ENCODE measurements around the gene SPTBN1. TPM values are rescaled to one million over a fixed set of nuclear protein-coding genes. Genes with fewer than 3 reads are reported as not detected.

The SPTBN1 gene
- total and polyA plus RNA-seq, 9 donors: 108 to 314 (median 232) TPM

- intact Hi-C loops (cut with DNase I): no loop called here
- Histone ChIP-seq H3K27ac (peak overlapping the region in 1 of 2 donors; percentile 58), H3K27me3 (no peaks in the 10 kb centered on the region), H3K4me3 (no peak overlapping the region), H3K9me3 (no peaks in the 10 kb centered on the region), H3K36me3 (no peaks in the 10 kb centered on the region), H3K4me1 (ENCODE audit: insufficient read depth) (peaks cover 15% of the 10 kb centered on the region)
- DNase-seq: no peak
- 9 to 21% (median 13%) methylated on average over 3 of the region's 3 CpGs for WGBS, 3 donors
- TF ChIP-seq POLR2A (IDR thresholded peaks at IDR 0.05) (no peak), EP300 (IDR thresholded peaks at IDR 0.05) (no peak)
- TF ChIP-seq, protein P1, sequence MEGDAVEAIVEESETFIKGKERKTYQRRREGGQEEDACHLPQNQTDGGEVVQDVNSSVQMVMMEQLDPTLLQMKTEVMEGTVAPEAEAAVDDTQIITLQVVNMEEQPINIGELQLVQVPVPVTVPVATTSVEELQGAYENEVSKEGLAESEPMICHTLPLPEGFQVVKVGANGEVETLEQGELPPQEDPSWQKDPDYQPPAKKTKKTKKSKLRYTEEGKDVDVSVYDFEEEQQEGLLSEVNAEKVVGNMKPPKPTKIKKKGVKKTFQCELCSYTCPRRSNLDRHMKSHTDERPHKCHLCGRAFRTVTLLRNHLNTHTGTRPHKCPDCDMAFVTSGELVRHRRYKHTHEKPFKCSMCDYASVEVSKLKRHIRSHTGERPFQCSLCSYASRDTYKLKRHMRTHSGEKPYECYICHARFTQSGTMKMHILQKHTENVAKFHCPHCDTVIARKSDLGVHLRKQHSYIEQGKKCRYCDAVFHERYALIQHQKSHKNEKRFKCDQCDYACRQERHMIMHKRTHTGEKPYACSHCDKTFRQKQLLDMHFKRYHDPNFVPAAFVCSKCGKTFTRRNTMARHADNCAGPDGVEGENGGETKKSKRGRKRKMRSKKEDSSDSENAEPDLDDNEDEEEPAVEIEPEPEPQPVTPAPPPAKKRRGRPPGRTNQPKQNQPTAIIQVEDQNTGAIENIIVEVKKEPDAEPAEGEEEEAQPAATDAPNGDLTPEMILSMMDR (IDR thresholded peaks at IDR 0.05): no peak
Observed at GRCh38 chr2:54634021-54634420, 177.9 kb downstream of the SPTBN1 start.

- peak in 4 of 5 donors; percentile 29 to 52 (median 34) for DNase-seq
- TF ChIP-seq EP300 (IDR thresholded peaks at IDR 0.05) (no peak), POLR2A (IDR thresholded peaks at IDR 0.05) (no peak)
- TF ChIP-seq, protein P1 (IDR thresholded peaks at IDR 0.05): no peak
- no peaks in the 10 kb centered on the region for H3K9me3 ChIP-seq
- WGBS, 3 donors: 52 to 55% (median 53%) methylated on average over 16 of the region's 16 CpGs
- H3K36me3 ChIP-seq: no peaks in the 10 kb centered on the region
- no peaks in the 10 kb centered on the region for H3K27me3 ChIP-seq
- peak overlapping the region; percentile 36 to 58 for H3K27ac ChIP-seq
- intact Hi-C loops (cut with DNase I): loop anchor here in 1 of 4 donors (5.0 kb wide), 1 partner anchor 78 kb away; no protein-coding TSS in a partner anchor
- H3K4me3 ChIP-seq: no peak overlapping the region
- peaks cover 17% of the 10 kb centered on the region for H3K4me1 ChIP-seq (ENCODE audit: insufficient read depth)
Observed at GRCh38 chr2:54634564-54635511, 178.7 kb downstream of the SPTBN1 start.

DNA sequence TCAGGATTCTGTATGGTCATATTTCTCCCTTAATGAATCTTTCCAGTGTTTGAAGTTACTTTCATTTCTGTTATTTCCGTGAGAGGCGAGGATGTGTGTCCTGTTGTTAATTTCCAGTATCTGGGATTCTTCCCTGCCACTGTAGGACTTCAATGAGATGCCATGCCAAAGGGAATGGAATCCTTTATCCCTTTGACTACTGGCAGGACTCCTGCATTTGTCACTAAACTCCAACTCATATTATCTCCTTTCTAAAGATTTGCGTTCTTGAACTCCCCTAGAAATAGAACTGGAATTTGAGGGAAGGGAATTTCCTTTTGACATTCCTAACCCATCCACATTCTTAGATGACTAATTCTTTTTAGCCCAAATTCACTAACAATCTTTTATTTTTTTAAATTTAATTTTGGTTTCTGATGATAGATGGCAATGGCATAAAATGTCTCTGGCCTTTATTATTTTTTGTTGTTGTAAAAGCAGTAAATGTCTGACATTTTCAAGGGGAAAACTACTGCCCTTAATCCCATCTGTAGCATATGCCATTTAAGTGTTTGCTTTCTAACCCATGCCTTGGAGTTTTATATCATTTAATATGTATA is 179.5 kb downstream of the SPTBN1 start:
- H3K27ac ChIP-seq: no peak overlapping the region

More for the DNA sequence above, 179.5 kb downstream of the SPTBN1 start:
- WGBS, 3 donors: 10 to 34% (median 22%) methylated on average over 3 of the region's 3 CpGs
- H3K4me1 ChIP-seq (ENCODE audit: insufficient read depth): peaks cover 23% of the 10 kb centered on the region
- H3K9me3 ChIP-seq: no peaks in the 10 kb centered on the region
- intact Hi-C loops (cut with DNase I): loop anchor here in 1 of 4 donors (5.0 kb wide), 1 partner anchor 78 kb away; no protein-coding TSS in a partner anchor
- no peaks in the 10 kb centered on the region for H3K36me3 ChIP-seq
- no peaks in the 10 kb centered on the region for H3K27me3 ChIP-seq
- no peak for DNase-seq
- no peak for TF ChIP-seq EP300 (IDR thresholded peaks at IDR 0.05)
- TF ChIP-seq, protein P1 (IDR thresholded peaks at IDR 0.05): no peak
- no peak for TF ChIP-seq POLR2A (IDR thresholded peaks at IDR 0.05)
- no peak overlapping the region for H3K4me3 ChIP-seq

All from ovary (tissue), 9 donors.